HepG2 (cell line): Measurements from ENCODE around the gene PTGDR2. TPM values are rescaled to one million over a fixed set of nuclear protein-coding genes. Genes with fewer than 3 reads are reported as not detected.

ENCODE experiments used
- AHR ChIP-seq: IDR thresholded peaks from 2 replicates; pipeline ENCODE4 v1.6.1; 2018; ENCODE audit warnings: missing genetic modification reagents, missing compliant biosample characterization
- ARNTL ChIP-seq: sonication (generic); formaldehyde crosslinking; IDR thresholded peaks from 2 replicates; pipeline ENCODE4 v1.4.0; 2020; ENCODE audit warnings: mild to moderate bottlenecking, missing genetic modification reagents
- BHLHE40 ChIP-seq: IDR thresholded peaks from 2 replicates; pipeline ENCODE4 v1.6.1; 2011; ENCODE audit warnings: low read length, improper control_type of control experiment
- DRAP1 ChIP-seq: IDR thresholded peaks from 2 replicates; pipeline ENCODE4 v1.6.1; 2016; ENCODE audit warnings: missing genetic modification reagents, missing compliant biosample characterization
- FOXP4 ChIP-seq: sonication (generic); formaldehyde crosslinking; IDR thresholded peaks from 2 replicates; pipeline ENCODE4 v1.4.0; 2020; ENCODE audit warnings: missing genetic modification reagents
- HNF1A ChIP-seq, 2 experiments: sonication (generic) in 1 of 2; formaldehyde crosslinking in 1 of 2; IDR thresholded peaks; 2 replicates each; pipeline versions ENCODE4 v1.4.0 to v1.6.1; 2016 to 2020; ENCODE audit warnings: borderline replicate concordance in 1 of 2, low read depth in 1 of 2, mild to moderate bottlenecking in 1 of 2, missing genetic modification reagents in 1 of 2
- HNF4A ChIP-seq: sonication (generic); formaldehyde crosslinking; IDR thresholded peaks from 2 replicates; pipeline ENCODE4 v1.4.0; 2020; ENCODE audit warnings: missing genetic modification reagents
- KAT7 ChIP-seq: IDR thresholded peaks from 2 replicates; pipeline ENCODE4 v1.6.1; 2018; ENCODE audit warnings: borderline replicate concordance, missing compliant biosample characterization
- MAX ChIP-seq: IDR thresholded peaks from 2 replicates; pipeline ENCODE4 v1.6.1; 2012; ENCODE audit warnings: inconsistent platforms
- MTA3 ChIP-seq: sonication (generic); formaldehyde crosslinking; IDR thresholded peaks from 2 replicates; pipeline ENCODE4 v1.4.0; 2020; ENCODE audit warnings: missing genetic modification reagents
- NR2C2 ChIP-seq: sonication (generic); formaldehyde crosslinking; IDR thresholded peaks from 2 replicates; pipeline ENCODE4 v1.4.0; 2020; ENCODE audit warnings: missing genetic modification reagents, mild to moderate bottlenecking, moderate library complexity, borderline replicate concordance
- PHF21A ChIP-seq: sonication (generic); formaldehyde crosslinking; IDR thresholded peaks from 2 replicates; pipeline ENCODE4 v1.5.0; 2020; ENCODE audit warnings: mild to moderate bottlenecking, missing genetic modification reagents
- ZBED4 ChIP-seq: sonication (generic); formaldehyde crosslinking; IDR thresholded peaks from 2 replicates; pipeline ENCODE4 v1.4.0; 2020; ENCODE audit warnings: missing genetic modification reagents, borderline replicate concordance
- ZBTB21 ChIP-seq: sonication (generic); formaldehyde crosslinking; IDR thresholded peaks from 2 replicates; pipeline ENCODE4 v1.4.0; 2020; ENCODE audit warnings: missing genetic modification reagents
- ZNF101 ChIP-seq: sonication (generic); formaldehyde crosslinking; IDR thresholded peaks from 2 replicates; pipeline ENCODE4 v1.4.0; 2020; ENCODE audit warnings: mild to moderate bottlenecking, low read depth, missing genetic modification reagents, borderline replicate concordance
- ZNF329 ChIP-seq: sonication (generic); formaldehyde crosslinking; IDR thresholded peaks from 2 replicates; pipeline ENCODE4 v1.9.0; 2021; ENCODE audit warnings: low read depth, mild to moderate bottlenecking, missing genetic modification reagents
- ZNF644 ChIP-seq: IDR thresholded peaks from 2 replicates; pipeline ENCODE4 v1.6.1; 2016; ENCODE audit warnings: low read depth
- ZZZ3 ChIP-seq: sonication (generic); formaldehyde crosslinking; IDR thresholded peaks from 2 replicates; pipeline ENCODE4 v1.4.0; 2020; ENCODE audit warnings: missing genetic modification reagents, mild to moderate bottlenecking, borderline replicate concordance
- polyA plus RNA-seq, 8 experiments: library from polyadenylated mRNA; depleted of rRNA in 3 of 8; stranded (reverse) in 7 of 8; unstranded in 1 of 8; fragments of >200 nt; fragmentation: Illumina TruSeq in 4 of 8; extraction: Trizol in 4 of 8; gene quantifications; 2 replicates each; pipeline versions ENCODE4 v1.2.1 to v1.2.3, GENCODE V29; 2011 to 2016; ENCODE audit warnings: low read depth in 4 of 8, missing spikeins in 1 of 8, mixed read lengths in 1 of 8; ENCODE audit not compliant: insufficient read depth in 1 of 8
- total RNA-seq, 5 experiments: library from RNA; depleted of rRNA; stranded (reverse); fragments of >200 nt; fragmentation: Illumina TruSeq; extraction: Trizol; gene quantifications; 2 replicates each; pipeline ENCODE4 v1.2.3, GENCODE V29; 2016; ENCODE audit warnings: low read depth in 1 of 5

PTGDR2 gene
- total and polyA plus RNA-seq, 2 of the 13 experiments (the other 11 are each of a cell fraction or from before 2014, with no cell fraction given): 1.9 to 2.5 TPM

- TF ChIP-seq FOXP4: peak; percentile 99
- TF ChIP-seq ZZZ3 (CRISPR knock-in tag): no peak
- TF ChIP-seq ARNTL (CRISPR knock-in tag): peak; percentile 83
- TF ChIP-seq BHLHE40: peak; percentile 73
- peak; percentile 92 for TF ChIP-seq PHF21A
- no peak for TF ChIP-seq HNF1A (IDR thresholded peaks at IDR 0.05; ENCODE audit: low read depth)
- peak; percentile 87; the same call in 1 of the 2 replicates for TF ChIP-seq HNF1A (CRISPR knock-in tag; IDR thresholded peaks at IDR 0.05; ENCODE audit: borderline replicate concordance)
- peak; percentile 61 for TF ChIP-seq NR2C2
- TF ChIP-seq MTA3: no peak
- TF ChIP-seq ZBED4 (CRISPR knock-in tag): 0 out of 2 replicates have a peak, but pooled peaks have one; percentile 36
- TF ChIP-seq HNF4A: peak; percentile 87
- peak; percentile 50 for TF ChIP-seq ZBTB21 (CRISPR knock-in tag)
- peak; percentile 63; the same call in 1 of the 2 replicates for TF ChIP-seq DRAP1 (CRISPR knock-in tag)
- peak; percentile 43; the same call in 1 of the 2 replicates for TF ChIP-seq ZNF644 (CRISPR knock-in tag)
- peak; percentile 58; the same call in 1 of the 2 replicates for TF ChIP-seq KAT7
- no peak for TF ChIP-seq ZNF329
- peak; percentile 90 for TF ChIP-seq MAX
- peak; percentile 91; the same call in 1 of the 2 replicates for TF ChIP-seq AHR (CRISPR knock-in tag)
- TF ChIP-seq ZNF101 (CRISPR knock-in tag): no peak
Observed at GRCh38 chr11:60880643-60881282, 25.0 kb upstream of the PTGDR2 start (continued).
